HepG2 (cell line): Measurements from ENCODE around the gene SYCE3. TPM values are rescaled to one million over a fixed set of nuclear protein-coding genes. Genes with fewer than 3 reads are reported as not detected.

Experiments
- ATAC-seq: fragments of 200-7000 bp; cut with Tn5 transposase; 3 replicates; pipeline ENCODE4 v1.9.1; 2020; ENCODE audit warnings: mild to moderate bottlenecking, moderate library complexity
- BruUV-seq: library from RNA; stranded (reverse); fragments of 400-500 nt; replicated peaks from 2 replicates; lab custom pipeline; 2021; lab: Mats Ljungman, UMichigan
- CTCF ChIA-PET: fragments of 300-600 bp; formaldehyde crosslinking; extraction: SDS; loops from one replicate; lab custom pipeline; 2021; ENCODE audit warnings: low total read pairs, inconsistent platforms, low intra/inter-chr PET ratio; lab: Yijun Ruan, JAX
- POLR2A ChIA-PET: fragments of 350-600 bp; sonication (Branson Sonifier 250); formaldehyde crosslinking; loops from one replicate; lab custom pipeline; 2020; ENCODE audit warnings: antibody characterized with exemption, inconsistent platforms; lab: Yijun Ruan, JAX
- DNase-seq: peaks from one replicate; pipeline ENCODE4 v3.0.0-alpha.2; 2015; ENCODE audit warnings: low spot score
- FAIRE-seq: peaks from 3 replicates; lab custom pipeline; 2011; peaks lifted over from hg19 to GRCh38; lab: Jason Lieb, UNC
- H2AFZ ChIP-seq: one replicate; pipeline ENCODE4 v1.6.1; 2011; ENCODE audit warnings: low read length, inconsistent platforms
- H3K27ac ChIP-seq: fragments of 300-600 bp; 3 replicates; pipeline ENCODE4 v1.8.0; 2011; ENCODE audit warnings: mixed run types, mild to moderate bottlenecking, mixed read lengths, low read length, inconsistent platforms; ENCODE audit not compliant: insufficient read depth; ENCODE audit errors: extremely low read length
- H3K27me3 ChIP-seq, 2 experiments: fragments of 200-600 bp in 1 of 2; 2 replicates in 1 of 2; 3 replicates in 1 of 2; pipeline versions ENCODE4 v1.6.0 to v1.8.0; 2011; ENCODE audit warnings: low read length in 2 of 2, mild to moderate bottlenecking in 2 of 2, moderate library complexity in 2 of 2, inconsistent platforms in 1 of 2; ENCODE audit not compliant: insufficient read depth in 2 of 2, control insufficient read depth in 1 of 2
- H3K36me3 ChIP-seq, 2 experiments: fragments of 200-600 bp in 1 of 2; replicated peaks in 1 of 2; 2 replicates in 1 of 2; 3 replicates in 1 of 2; pipeline versions ENCODE4 v1.5.1 to v1.8.0; 2011; ENCODE audit warnings: low read length in 2 of 2, inconsistent platforms in 1 of 2; ENCODE audit not compliant: insufficient read depth in 2 of 2, control insufficient read depth in 1 of 2
- H3K4me1 ChIP-seq: 2 replicates; pipeline ENCODE4 v1.5.1; 2012; ENCODE audit warnings: low read length, inconsistent platforms; ENCODE audit not compliant: insufficient read depth
- H3K4me2 ChIP-seq: 2 replicates; pipeline ENCODE4 v1.6.0; 2011; ENCODE audit warnings: low read depth, low read length, inconsistent platforms
- H3K4me3 ChIP-seq, 3 experiments: fragments of 200-600 bp in 1 of 3; sonication (generic), shearing (Covaris generic) in 1 of 3; replicated peaks in 1 of 3; 2 replicates each; pipeline ENCODE4 v1.5.1; 2011 to 2016; ENCODE audit warnings: low read length in 3 of 3, inconsistent platforms in 2 of 3, low read depth in 2 of 3, mild to moderate bottlenecking in 2 of 3, control low read depth in 1 of 3, mixed read lengths in 1 of 3; ENCODE audit not compliant: insufficient read depth in 1 of 3
- H3K79me2 ChIP-seq: one replicate; pipeline ENCODE4 v1.6.1; 2011; ENCODE audit warnings: low read length, inconsistent platforms; ENCODE audit not compliant: insufficient read depth
- H3K9ac ChIP-seq: 2 replicates; pipeline ENCODE4 v1.6.0; 2011; ENCODE audit warnings: mild to moderate bottlenecking, low read depth, low read length, inconsistent platforms; ENCODE audit not compliant: insufficient read depth
- H3K9me3 ChIP-seq: 2 replicates; pipeline ENCODE4 v1.5.1; 2012; ENCODE audit warnings: mild to moderate bottlenecking, low read length
- H4K20me1 ChIP-seq: 2 replicates; pipeline ENCODE4 v1.6.0; 2011; ENCODE audit warnings: inconsistent platforms, mild to moderate bottlenecking, low read length, moderate library complexity; ENCODE audit not compliant: insufficient read depth
- ATM ChIP-seq: fragments of 450-650 bp; IDR thresholded peaks from 2 replicates; pipeline ENCODE4 v1.7.1; 2017; ENCODE audit warnings: mild to moderate bottlenecking, borderline replicate concordance
- CENPBD1 ChIP-seq: sonication (generic); formaldehyde crosslinking; IDR thresholded peaks from 2 replicates; pipeline ENCODE4 v1.8.0; 2022; ENCODE audit warnings: missing genetic modification reagents, low read depth, mild to moderate bottlenecking, borderline replicate concordance
- CHD2 ChIP-seq: IDR thresholded peaks from 2 replicates; pipeline ENCODE4 v1.6.1; 2011; ENCODE audit warnings: low read depth, low read length, improper control_type of control experiment
- DMAP1 ChIP-seq: IDR thresholded peaks from 2 replicates; pipeline ENCODE4 v1.6.1; 2016
- FOXJ3 ChIP-seq: sonication (generic); formaldehyde crosslinking; IDR thresholded peaks from 2 replicates; pipeline ENCODE4 v1.4.0; 2020; ENCODE audit warnings: missing genetic modification reagents, mild to moderate bottlenecking, borderline replicate concordance
- GABPB1 ChIP-seq: IDR thresholded peaks from 2 replicates; pipeline ENCODE4 v1.6.1; 2016; ENCODE audit warnings: mild to moderate bottlenecking, missing genetic modification reagents, moderate library complexity, missing compliant biosample characterization
- GPN1 ChIP-seq: sonication (generic); formaldehyde crosslinking; IDR thresholded peaks from 2 replicates; pipeline ENCODE4 v1.5.1; 2020; ENCODE audit warnings: missing genetic modification reagents, borderline replicate concordance
- MYC ChIP-seq: sonication (generic); formaldehyde crosslinking; IDR thresholded peaks from 2 replicates; pipeline ENCODE4 v1.9.0; 2021; ENCODE audit warnings: missing genetic modification reagents, borderline replicate concordance
- TAF15 ChIP-seq: fragments of 200-400 bp; formaldehyde crosslinking; IDR thresholded peaks from one replicate; pipeline ENCODE4 v1.6.1; 2018; ENCODE audit warnings: mild to moderate bottlenecking, low read depth, low read length; ENCODE audit not compliant: poor library complexity, severe bottlenecking
- YEATS4 ChIP-seq: sonication (generic); formaldehyde crosslinking; IDR thresholded peaks from 2 replicates; pipeline ENCODE4 v1.4.0; 2020; ENCODE audit warnings: missing genetic modification reagents, borderline replicate concordance
- ZBTB3 ChIP-seq: sonication (generic); formaldehyde crosslinking; IDR thresholded peaks from 2 replicates; pipeline ENCODE4 v1.4.0; 2020; ENCODE audit warnings: low read depth, mild to moderate bottlenecking, moderate library complexity, missing genetic modification reagents, borderline replicate concordance
- ZC3H13 ChIP-seq: sonication (generic); formaldehyde crosslinking; IDR thresholded peaks from 2 replicates; pipeline ENCODE4 v1.8.1; 2023; ENCODE audit warnings: mild to moderate bottlenecking, missing genetic modification reagents, moderate library complexity
- ZNF10 ChIP-seq: sonication (generic); formaldehyde crosslinking; IDR thresholded peaks from 2 replicates; pipeline ENCODE4 v1.4.0; 2020; ENCODE audit warnings: mild to moderate bottlenecking, low read depth, missing genetic modification reagents, borderline replicate concordance
- ZNF556 ChIP-seq: sonication (generic); formaldehyde crosslinking; IDR thresholded peaks from 2 replicates; pipeline ENCODE4 v1.4.0; 2020; ENCODE audit warnings: mild to moderate bottlenecking, missing genetic modification reagents, borderline replicate concordance
- ZNF589 ChIP-seq: sonication (generic); formaldehyde crosslinking; conservative IDR thresholded peaks from 2 replicates; pipeline ENCODE4 v1.8.0; 2022; ENCODE audit warnings: mild to moderate bottlenecking, moderate library complexity, missing genetic modification reagents
- ZNF616 ChIP-seq: sonication (generic); formaldehyde crosslinking; IDR thresholded peaks from 2 replicates; pipeline ENCODE4 v1.5.0; 2020; ENCODE audit warnings: low read depth, mild to moderate bottlenecking, missing genetic modification reagents
- ZNF644 ChIP-seq: IDR thresholded peaks from 2 replicates; pipeline ENCODE4 v1.6.1; 2016; ENCODE audit warnings: low read depth
- ZNF850 ChIP-seq: sonication (generic); formaldehyde crosslinking; conservative IDR thresholded peaks from 2 replicates; pipeline ENCODE4 v1.9.0; 2021; ENCODE audit warnings: mild to moderate bottlenecking, missing genetic modification reagents
- ZSCAN5A ChIP-seq: sonication (generic); formaldehyde crosslinking; IDR thresholded peaks from 2 replicates; pipeline ENCODE4 v1.8.0; 2022; ENCODE audit warnings: mild to moderate bottlenecking, missing genetic modification reagents, borderline replicate concordance
- ZUFSP ChIP-seq: sonication (generic); formaldehyde crosslinking; IDR thresholded peaks from 2 replicates; pipeline ENCODE4 v1.9.0; 2021; ENCODE audit warnings: missing genetic modification reagents, mild to moderate bottlenecking, borderline replicate concordance
- WGBS: methylation state at CpG from one replicate; pipeline ENCODE4 v1.1.6; 2017; ENCODE audit warnings: low lambda C conversion rate; 5-methylcytosine and 5-hydroxymethylcytosine counted together
- in situ Hi-C: cut with HindIII; loops from 2 replicates; pipeline ENCODE4 v1.10.0; 2017; ENCODE audit warnings: low pct_unique_long_range_greater_than_20kb; ENCODE audit not compliant: extremely low pct_ligation_motif_present
- intact Hi-C: fragments of 100-400 bp; cut with micrococcal nuclease; formaldehyde crosslinking; loops from one replicate; pipeline ENCODE4 v1.10.0; 2022; ENCODE audit not compliant: unreplicated experiment
- polyA plus RNA-seq, 8 experiments: library from polyadenylated mRNA; depleted of rRNA in 3 of 8; stranded (reverse) in 7 of 8; unstranded in 1 of 8; fragments of >200 nt; fragmentation: Illumina TruSeq in 4 of 8; extraction: Trizol in 4 of 8; gene quantifications; 2 replicates each; pipeline versions ENCODE4 v1.2.1 to v1.2.3, GENCODE V29; 2011 to 2016; ENCODE audit warnings: low read depth in 4 of 8, missing spikeins in 1 of 8, mixed read lengths in 1 of 8; ENCODE audit not compliant: insufficient read depth in 1 of 8
- total RNA-seq, 5 experiments: library from RNA; depleted of rRNA; stranded (reverse); fragments of >200 nt; fragmentation: Illumina TruSeq; extraction: Trizol; gene quantifications; 2 replicates each; pipeline ENCODE4 v1.2.3, GENCODE V29; 2016; ENCODE audit warnings: low read depth in 1 of 5

SYCE3 gene
- total and polyA plus RNA-seq, 2 of the 13 experiments (the other 11 are each of a cell fraction or from before 2014, with no cell fraction given) = not detected

- Histone ChIP-seq H3K4me1 (peaks cover 15% of the 10 kb centered on the region), H2AFZ (no peak overlapping the region), H3K4me2 (peak overlapping the region; percentile 75), H3K9ac (no peak overlapping the region), H3K9me3 (no peaks in the 10 kb centered on the region), H3K27ac (no peak overlapping the region), H3K79me2 (no peaks in the 10 kb centered on the region), H4K20me1 (no peaks in the 10 kb centered on the region; the same call in 1 of the 2 replicates), H3K36me3 (no peaks in the 10 kb centered on the region), H3K4me3 (peak overlapping the region in 2 of 3 experiments; percentile 27 to 70; a peak in 3 of 6 replicates), H3K27me3 (peaks cover 0 to 2% of the 10 kb centered on the region in 2 experiments; a peak in 2 of 5 replicates)
- POLR2A ChIA-PET = no interaction called here
- peak; percentile 9 for DNase-seq
- ATAC-seq = peak; percentile 77
- no TSS peak for BruUV-seq
- 40% methylated on average over 21 of the region's 52 CpGs for WGBS
- CTCF ChIA-PET = no interaction called here
- intact Hi-C loops (no loop called here), in situ Hi-C loops (no loop called here)
- no peak for FAIRE-seq
- TF ChIP-seq YEATS4 (peak; percentile 92), ZNF10 (CRISPR knock-in tag) (no peak), ZSCAN5A (CRISPR knock-in tag) (peak; percentile 64; the same call in 1 of the 2 replicates), ZNF556 (CRISPR knock-in tag) (0 out of 2 replicates have a peak, but pooled peaks have one; percentile 65), MYC (CRISPR knock-in tag) (peak; percentile 88), GPN1 (CRISPR knock-in tag) (peak; percentile 99), ZUFSP (CRISPR knock-in tag) (no peak), FOXJ3 (CRISPR knock-in tag) (peak; percentile 63; the same call in 1 of the 2 replicates), ZNF616 (peak; percentile 98), ZNF589 (peak; percentile 100), TAF15 (no peak), ZNF644 (CRISPR knock-in tag) (0 out of 2 replicates have a peak, but pooled peaks have one; percentile 41), CHD2 (no peak), ATM (no peak), ZNF850 (CRISPR knock-in tag) (peak; percentile 89), DMAP1 (CRISPR knock-in tag) (peak; percentile 50; the same call in 1 of the 2 replicates), ZBTB3 (CRISPR knock-in tag) (peak; percentile 67; the same call in 1 of the 2 replicates), CENPBD1 (CRISPR knock-in tag) (no peak; the same call in 1 of the 2 replicates), ZC3H13 (CRISPR knock-in tag) (peak; percentile 96), GABPB1 (peak; percentile 81)
These were observed 37.2 kb upstream of the SYCE3 start for GRCh38 chr22:50599816-50600455.
